GM12865 (cell line): ENCODE results near the gene PEX14.
"Not testable (repeated sequence)": the region's sequence is repeated elsewhere in the genome, so short reads cannot be mapped to it uniquely, and the experiment has no call there.

Source experiments
- DNase-seq: peaks from one replicate; pipeline ENCODE4 v3.0.0; 2010; ENCODE audit warnings: low read depth
- H3K4me3 ChIP-seq: 2 replicates; pipeline ENCODE4 v1.5.1; 2011; ENCODE audit warnings: mild to moderate bottlenecking, low read depth, low read length, control low read depth
- CTCF ChIP-seq: IDR thresholded peaks from 2 replicates; pipeline ENCODE4 v1.5.1; 2011; ENCODE audit warnings: low read length, control low read depth, low read depth, inconsistent platforms; ENCODE audit not compliant: insufficient read depth; ENCODE audit errors: missing control alignments

Gene PEX14

GRCh38 chr1:10497109-10497508 is 22.4 kb downstream of the PEX14 start:
- DNase-seq: no peak
- no peak overlapping the region for H3K4me3 ChIP-seq
- no peak for TF ChIP-seq CTCF

- no peak for DNase-seq
- H3K4me3 ChIP-seq: no peak overlapping the region
- no peak for TF ChIP-seq CTCF
These were observed 23.5 kb downstream of the PEX14 start for GRCh38 chr1:10498231-10498630.

GRCh38 chr1:10502206-10502605 is 27.5 kb downstream of the PEX14 start:
- no peak for TF ChIP-seq CTCF
- peak; percentile 32 for DNase-seq
- no peak overlapping the region for H3K4me3 ChIP-seq

- H3K4me3 ChIP-seq: no peak overlapping the region
- TF ChIP-seq CTCF: no peak
- DNase-seq: no peak
These were observed 29.5 kb downstream of the PEX14 start for GRCh38 chr1:10504249-10504648.

GRCh38 chr1:10506046-10506676 is 31.4 kb downstream of the PEX14 start:
- not testable (repeated sequence) for DNase-seq, H3K4me3 ChIP-seq

GRCh38 chr1:10506677-10507047 is 31.9 kb downstream of the PEX14 start:
- H3K4me3 ChIP-seq: no peak overlapping the region
- no peak for DNase-seq
- no peak for TF ChIP-seq CTCF

- H3K4me3 ChIP-seq: no peak overlapping the region
- TF ChIP-seq CTCF: peak; percentile 91
- DNase-seq: peak; percentile 83
These were observed 32.5 kb downstream of the PEX14 start for GRCh38 chr1:10507111-10507879.
